ENCODE data around the gene CALD1.

The CALD1 gene

DNA sequence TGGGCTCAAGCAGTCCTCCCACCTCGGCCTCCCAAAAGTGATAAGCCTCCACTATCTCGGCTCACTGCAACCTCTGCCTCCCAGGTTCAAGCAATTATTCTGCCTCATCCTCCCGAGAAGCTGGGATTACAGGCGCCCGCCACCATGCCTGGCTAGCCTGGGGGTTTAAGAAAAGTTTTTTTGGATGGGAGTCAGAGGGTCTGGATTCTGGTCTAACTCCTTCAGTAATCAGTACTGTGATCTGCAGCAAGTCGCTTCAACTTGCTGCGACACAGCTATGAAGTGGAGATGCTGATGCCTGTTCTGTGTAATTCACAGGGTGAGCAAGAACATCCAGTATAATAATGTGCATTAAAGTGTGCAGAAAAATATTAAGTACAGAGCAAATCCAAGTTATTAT lies 118.5 kb downstream of the CALD1 start:
- no peaks in the 10 kb centered on the region for H3K9me2 ChIP-seq (replicated peaks; ENCODE audit: control insufficient read depth, low read length)
- H3K27me3 ChIP-seq (ENCODE audit: control insufficient read depth, low read length): 0 out of 2 replicates have a peak, but pooled peaks cover under 1% of the 10 kb centered on the region
- H3K79me2 ChIP-seq (ENCODE audit: control insufficient read depth, low read length): no peaks in the 10 kb centered on the region
- no peaks in the 10 kb centered on the region for H4K20me1 ChIP-seq (ENCODE audit: control insufficient read depth, insufficient read depth, low read depth, low read length)
- H3K9me3 ChIP-seq (ENCODE audit: control insufficient read depth, insufficient read depth, low read length): peaks cover 8% of the 10 kb centered on the region; the same call in 1 of the 2 replicates
- H3K4me2 ChIP-seq (ENCODE audit: low read length): no peak overlapping the region
- H3K4me3 ChIP-seq (ENCODE audit: low read length): no peak overlapping the region
- H3K4me1 ChIP-seq (ENCODE audit: control insufficient read depth, low read length): peaks cover 5% of the 10 kb centered on the region
- H3F3A ChIP-seq (ENCODE audit: control insufficient read depth, insufficient read depth): no peaks in the 10 kb centered on the region
- H3K27ac ChIP-seq (ENCODE audit: low read depth, low read length): no peak overlapping the region
- no peaks in the 10 kb centered on the region for H3K36me3 ChIP-seq (ENCODE audit: control insufficient read depth, low read length)
- TF ChIP-seq EZH2phosphoT487 (IDR thresholded peaks at IDR 0.05; ENCODE audit: borderline replicate concordance, low read length): no peak
- TF ChIP-seq, protein P1, sequence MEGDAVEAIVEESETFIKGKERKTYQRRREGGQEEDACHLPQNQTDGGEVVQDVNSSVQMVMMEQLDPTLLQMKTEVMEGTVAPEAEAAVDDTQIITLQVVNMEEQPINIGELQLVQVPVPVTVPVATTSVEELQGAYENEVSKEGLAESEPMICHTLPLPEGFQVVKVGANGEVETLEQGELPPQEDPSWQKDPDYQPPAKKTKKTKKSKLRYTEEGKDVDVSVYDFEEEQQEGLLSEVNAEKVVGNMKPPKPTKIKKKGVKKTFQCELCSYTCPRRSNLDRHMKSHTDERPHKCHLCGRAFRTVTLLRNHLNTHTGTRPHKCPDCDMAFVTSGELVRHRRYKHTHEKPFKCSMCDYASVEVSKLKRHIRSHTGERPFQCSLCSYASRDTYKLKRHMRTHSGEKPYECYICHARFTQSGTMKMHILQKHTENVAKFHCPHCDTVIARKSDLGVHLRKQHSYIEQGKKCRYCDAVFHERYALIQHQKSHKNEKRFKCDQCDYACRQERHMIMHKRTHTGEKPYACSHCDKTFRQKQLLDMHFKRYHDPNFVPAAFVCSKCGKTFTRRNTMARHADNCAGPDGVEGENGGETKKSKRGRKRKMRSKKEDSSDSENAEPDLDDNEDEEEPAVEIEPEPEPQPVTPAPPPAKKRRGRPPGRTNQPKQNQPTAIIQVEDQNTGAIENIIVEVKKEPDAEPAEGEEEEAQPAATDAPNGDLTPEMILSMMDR (IDR thresholded peaks at IDR 0.05; ENCODE audit: low read depth, low read length, poor library complexity, severe bottlenecking): no peak

DNA sequence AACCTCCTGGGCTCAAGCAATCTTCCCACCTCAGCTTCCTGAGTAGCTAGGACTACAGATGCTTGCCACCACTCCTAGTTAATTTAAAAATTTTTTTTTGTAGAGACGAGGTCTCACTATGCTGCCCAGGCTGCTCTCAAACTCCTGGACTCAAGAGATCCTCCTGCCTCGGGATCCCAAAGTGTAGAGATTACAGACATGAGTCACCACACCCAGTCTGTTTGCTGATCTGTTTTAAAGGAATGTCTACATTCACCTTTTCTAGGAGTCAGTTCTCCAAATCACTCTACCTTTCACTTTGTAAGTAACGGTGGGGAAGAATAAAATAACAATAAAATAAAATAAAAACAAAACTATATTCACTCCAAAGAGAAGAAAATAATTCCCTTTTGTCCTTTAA lies 120.3 kb downstream of the CALD1 start:
- H3K4me2 ChIP-seq (ENCODE audit: low read length): no peak overlapping the region
- H3K36me3 ChIP-seq (ENCODE audit: control insufficient read depth, low read length): no peaks in the 10 kb centered on the region
- H3F3A ChIP-seq (ENCODE audit: control insufficient read depth, insufficient read depth): no peaks in the 10 kb centered on the region
- no peaks in the 10 kb centered on the region for H4K20me1 ChIP-seq (ENCODE audit: control insufficient read depth, insufficient read depth, low read depth, low read length)
- H3K4me3 ChIP-seq (ENCODE audit: low read length): no peak overlapping the region
- H3K27ac ChIP-seq (ENCODE audit: low read depth, low read length): no peak overlapping the region
- 0 out of 2 replicates have a peak, but pooled peaks cover 2% of the 10 kb centered on the region for H3K27me3 ChIP-seq (ENCODE audit: control insufficient read depth, low read length)
- H3K4me1 ChIP-seq (ENCODE audit: control insufficient read depth, low read length): peaks cover 5% of the 10 kb centered on the region
- H3K79me2 ChIP-seq (ENCODE audit: control insufficient read depth, low read length): no peaks in the 10 kb centered on the region
- H3K9me2 ChIP-seq (replicated peaks; ENCODE audit: control insufficient read depth, low read length): no peaks in the 10 kb centered on the region
- peaks cover 8% of the 10 kb centered on the region; the same call in 1 of the 2 replicates for H3K9me3 ChIP-seq (ENCODE audit: control insufficient read depth, insufficient read depth, low read length)
- TF ChIP-seq EZH2phosphoT487 (IDR thresholded peaks at IDR 0.05; ENCODE audit: borderline replicate concordance, low read length): no peak
- TF ChIP-seq, protein P1 (IDR thresholded peaks at IDR 0.05; ENCODE audit: low read depth, low read length, poor library complexity, severe bottlenecking): no peak

DNA sequence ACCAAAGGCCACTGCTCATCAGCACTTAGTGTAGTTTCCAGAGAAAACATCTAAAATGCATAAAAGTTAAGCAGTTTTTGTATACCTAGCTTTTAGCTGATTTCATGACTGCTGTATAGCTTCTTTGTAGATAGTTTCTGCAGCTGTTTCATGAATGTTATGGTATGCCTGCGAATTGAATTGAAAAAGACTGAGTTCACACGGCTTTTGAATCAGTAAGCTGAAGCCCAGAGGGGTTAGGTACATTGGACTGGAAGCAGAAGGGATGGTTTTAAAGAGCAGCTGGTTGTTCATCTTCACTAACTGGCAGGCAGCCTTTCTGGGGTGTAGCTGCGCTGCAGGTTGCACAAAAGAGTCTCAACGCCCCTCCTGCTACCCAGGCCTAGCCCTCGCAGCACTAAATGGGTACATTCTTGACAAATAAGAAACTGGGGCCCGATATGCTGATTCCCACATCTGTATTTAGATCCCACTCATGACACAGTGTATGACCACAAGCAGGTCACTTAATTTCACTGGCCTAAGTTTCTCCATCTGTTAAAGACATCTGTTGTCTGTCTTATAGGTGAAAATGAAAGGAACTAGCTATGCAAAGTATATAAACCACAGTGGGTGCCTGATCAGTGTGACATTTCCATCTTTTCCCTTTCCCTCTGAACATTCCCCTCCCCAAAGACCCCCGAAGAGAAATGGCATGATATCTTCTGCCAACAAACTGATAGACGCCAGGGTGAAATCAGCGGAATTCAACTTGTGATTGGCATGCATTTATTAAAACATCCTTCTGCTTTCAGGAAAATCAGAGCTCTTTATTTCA lies 120.9 kb downstream of the CALD1 start:
- peaks cover 5% of the 10 kb centered on the region for H3K4me1 ChIP-seq (ENCODE audit: control insufficient read depth, low read length)
- no peaks in the 10 kb centered on the region for H3K9me2 ChIP-seq (replicated peaks; ENCODE audit: control insufficient read depth, low read length)
- no peaks in the 10 kb centered on the region for H3K79me2 ChIP-seq (ENCODE audit: control insufficient read depth, low read length)
- H3K9me3 ChIP-seq (ENCODE audit: control insufficient read depth, insufficient read depth, low read length): peaks cover 6% of the 10 kb centered on the region; the same call in 1 of the 2 replicates
- H3K27me3 ChIP-seq (ENCODE audit: control insufficient read depth, low read length): 0 out of 2 replicates have a peak, but pooled peaks cover 2% of the 10 kb centered on the region
- no peak overlapping the region for H3K4me3 ChIP-seq (ENCODE audit: low read length)
- H4K20me1 ChIP-seq (ENCODE audit: control insufficient read depth, insufficient read depth, low read depth, low read length): no peaks in the 10 kb centered on the region
- H3K4me2 ChIP-seq (ENCODE audit: low read length): 0 out of 2 replicates have a peak overlapping the region, but pooled peaks have one; percentile 4
- H3K27ac ChIP-seq (ENCODE audit: low read depth, low read length): no peak overlapping the region
- no peaks in the 10 kb centered on the region for H3K36me3 ChIP-seq (ENCODE audit: control insufficient read depth, low read length)
- no peaks in the 10 kb centered on the region for H3F3A ChIP-seq (ENCODE audit: control insufficient read depth, insufficient read depth)
- no peak for TF ChIP-seq EZH2phosphoT487 (IDR thresholded peaks at IDR 0.05; ENCODE audit: borderline replicate concordance, low read length)
- TF ChIP-seq, protein P1 (IDR thresholded peaks at IDR 0.05; ENCODE audit: low read depth, low read length, poor library complexity, severe bottlenecking): no peak
